ENCODE results near the gene BSN. TPM values are rescaled to one million over a fixed set of nuclear protein-coding genes. Genes with fewer than 3 reads are reported as not detected.

BSN gene
- total and polyA plus RNA-seq, 2 donors (not counting 1 experiment from before 2014, with no cell fraction given), result 0.03 to 0.20 TPM

- Histone ChIP-seq H3K4me2 (replicated peaks; ENCODE audit: low read depth, low read length, poor library complexity, severe bottlenecking) (no peak overlapping the region), H3K36me3 (replicated peaks in 1 of 2; ENCODE audit: control extremely low read depth in 1 of 2, control insufficient read depth in 1 of 2, extremely low read depth in 1 of 2, insufficient read depth in 2 of 2, low read length in 1 of 2) (no peaks in the 10 kb centered on the region), H3K4me3 (ENCODE audit: control extremely low read depth in 1 of 5, extremely low read depth in 1 of 5, insufficient read depth in 1 of 5, low read depth in 2 of 5, low read length in 4 of 5) (no peak overlapping the region), H2AFZ (ENCODE audit: insufficient read depth, low read depth, low read length, poor library complexity, severe bottlenecking) (no peak overlapping the region), H3K4me1 (ENCODE audit: control insufficient read depth in 2 of 2, insufficient read depth in 2 of 2, low read length in 2 of 2) (no peaks in the 10 kb centered on the region), H3K9me3 (ENCODE audit: control extremely low read depth in 1 of 3, control insufficient read depth in 2 of 3, insufficient read depth in 1 of 3, low read length in 2 of 3) (peaks cover 0 to 2% (median 0%) of the 10 kb centered on the region in 3 donors), H4K20me1 (ENCODE audit: control insufficient read depth, insufficient read depth, low read length, poor library complexity, severe bottlenecking) (no peaks in the 10 kb centered on the region), H3K27me3 (replicated peaks in 1 of 4; ENCODE audit: control extremely low read depth in 1 of 4, control insufficient read depth in 3 of 4, insufficient read depth in 4 of 4, low read length in 3 of 4) (peaks cover 0 to 21% (median 5%) of the 10 kb centered on the region in 4 experiments), H3K9ac (ENCODE audit: low read length) (no peak overlapping the region), H3K79me2 (ENCODE audit: control insufficient read depth, insufficient read depth, low read length) (no peaks in the 10 kb centered on the region), H3K27ac (ENCODE audit: low read length in 2 of 2) (no peak overlapping the region)
- TF ChIP-seq, protein P1, sequence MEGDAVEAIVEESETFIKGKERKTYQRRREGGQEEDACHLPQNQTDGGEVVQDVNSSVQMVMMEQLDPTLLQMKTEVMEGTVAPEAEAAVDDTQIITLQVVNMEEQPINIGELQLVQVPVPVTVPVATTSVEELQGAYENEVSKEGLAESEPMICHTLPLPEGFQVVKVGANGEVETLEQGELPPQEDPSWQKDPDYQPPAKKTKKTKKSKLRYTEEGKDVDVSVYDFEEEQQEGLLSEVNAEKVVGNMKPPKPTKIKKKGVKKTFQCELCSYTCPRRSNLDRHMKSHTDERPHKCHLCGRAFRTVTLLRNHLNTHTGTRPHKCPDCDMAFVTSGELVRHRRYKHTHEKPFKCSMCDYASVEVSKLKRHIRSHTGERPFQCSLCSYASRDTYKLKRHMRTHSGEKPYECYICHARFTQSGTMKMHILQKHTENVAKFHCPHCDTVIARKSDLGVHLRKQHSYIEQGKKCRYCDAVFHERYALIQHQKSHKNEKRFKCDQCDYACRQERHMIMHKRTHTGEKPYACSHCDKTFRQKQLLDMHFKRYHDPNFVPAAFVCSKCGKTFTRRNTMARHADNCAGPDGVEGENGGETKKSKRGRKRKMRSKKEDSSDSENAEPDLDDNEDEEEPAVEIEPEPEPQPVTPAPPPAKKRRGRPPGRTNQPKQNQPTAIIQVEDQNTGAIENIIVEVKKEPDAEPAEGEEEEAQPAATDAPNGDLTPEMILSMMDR (IDR thresholded peaks at IDR 0.05), result no peak
- no peak for TF ChIP-seq EZH2 (IDR thresholded peaks at IDR 0.05; ENCODE audit: borderline replicate concordance, insufficient read depth, low read depth, low read length, poor library complexity, severe bottlenecking)
- Mint-ChIP-seq H3K4me3 (no peak overlapping the region), H3K27me3 (peaks cover 30% of the 10 kb centered on the region), H3K4me1 (no peaks in the 10 kb centered on the region), H3K27ac (no peak overlapping the region), H3K9me3 (ENCODE audit: insufficient read depth) (no peaks in the 10 kb centered on the region)
- ATAC-seq (ENCODE audit: low read depth) (no peak), DNase-seq (no peak)
- intact Hi-C loops (cut with micrococcal nuclease), result no loop called here
- WGBS (ENCODE audit: insufficient coverage), result 95% methylated on average over 4 of the region's 4 CpGs
- CTCF ChIA-PET, result interaction anchor here (1.0 kb wide), 1 partner anchor 24 kb away, joined by 3 read pairs; no protein-coding TSS in a partner anchor
- POLR2A ChIA-PET, result no interaction called here
Observed at GRCh38 chr3:49563766-49564165, 9.5 kb downstream of the BSN start.

DNA sequence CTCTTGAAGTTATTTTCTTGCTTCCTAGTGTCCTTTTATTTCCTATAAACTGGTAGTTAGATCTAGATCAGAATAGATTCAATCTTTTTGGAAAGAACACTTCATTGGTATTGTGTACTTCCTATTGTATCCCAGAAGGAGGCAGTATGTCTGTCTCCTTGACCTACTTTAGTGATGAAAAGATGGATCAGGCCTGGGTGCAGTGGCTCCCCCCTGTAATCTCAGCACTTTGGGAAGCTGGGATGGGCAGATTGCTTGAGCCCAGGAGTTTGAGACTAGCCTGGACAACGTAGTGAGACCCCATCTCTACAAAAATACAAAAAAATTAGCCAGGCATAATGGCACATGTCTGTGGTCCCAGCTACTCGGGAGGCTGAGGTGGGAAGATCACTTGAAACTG is 12.0 kb downstream of the BSN start:
- no peak overlapping the region for H2AFZ ChIP-seq (ENCODE audit: insufficient read depth, low read depth, low read length, poor library complexity, severe bottlenecking)
- TF ChIP-seq, protein P1 (IDR thresholded peaks at IDR 0.05), result no peak
- no peak for TF ChIP-seq EZH2 (IDR thresholded peaks at IDR 0.05; ENCODE audit: borderline replicate concordance, insufficient read depth, low read depth, low read length, poor library complexity, severe bottlenecking)
- ChIA-PET CTCF (interaction anchor here (0.7 to 1.5 kb wide), 2 partner anchors 27 to 299 kb away, joined by 4 to 6 read pairs; no protein-coding TSS in a partner anchor), POLR2A (no interaction called here)
- H3K9ac ChIP-seq (ENCODE audit: low read length), result no peak overlapping the region
- H3K4me2 ChIP-seq (replicated peaks; ENCODE audit: low read depth, low read length, poor library complexity, severe bottlenecking), result no peak overlapping the region
- H3K4me1 Mint-ChIP-seq, result no peaks in the 10 kb centered on the region
- no peak overlapping the region for H3K27ac ChIP-seq (ENCODE audit: low read length in 2 of 2)
- DNase-seq (no peak), ATAC-seq (ENCODE audit: low read depth) (no peak)
- H3K4me3 ChIP-seq (ENCODE audit: control extremely low read depth in 1 of 5, extremely low read depth in 1 of 5, insufficient read depth in 1 of 5, low read depth in 2 of 5, low read length in 4 of 5), result no peak overlapping the region
- peaks cover 0 to 3% (median 0%) of the 10 kb centered on the region in 4 experiments for H3K27me3 ChIP-seq (replicated peaks in 1 of 4; ENCODE audit: control extremely low read depth in 1 of 4, control insufficient read depth in 3 of 4, insufficient read depth in 4 of 4, low read length in 3 of 4)
- H3K9me3 ChIP-seq (ENCODE audit: control extremely low read depth in 1 of 3, control insufficient read depth in 2 of 3, insufficient read depth in 1 of 3, low read length in 2 of 3), result peaks cover 0 to 2% (median 0%) of the 10 kb centered on the region in 3 donors
- H3K4me3 Mint-ChIP-seq, result no peak overlapping the region
- no peaks in the 10 kb centered on the region for H4K20me1 ChIP-seq (ENCODE audit: control insufficient read depth, insufficient read depth, low read length, poor library complexity, severe bottlenecking)
- H3K36me3 ChIP-seq (replicated peaks in 1 of 2; ENCODE audit: control extremely low read depth in 1 of 2, control insufficient read depth in 1 of 2, extremely low read depth in 1 of 2, insufficient read depth in 2 of 2, low read length in 1 of 2), result no peaks in the 10 kb centered on the region
- WGBS (ENCODE audit: insufficient coverage), result no CpG with 5 or more reads among the region's 2 CpGs
- H3K79me2 ChIP-seq (ENCODE audit: control insufficient read depth, insufficient read depth, low read length), result no peaks in the 10 kb centered on the region
- no peaks in the 10 kb centered on the region for H3K4me1 ChIP-seq (ENCODE audit: control insufficient read depth in 2 of 2, insufficient read depth in 2 of 2, low read length in 2 of 2)
- peaks cover 13% of the 10 kb centered on the region for H3K27me3 Mint-ChIP-seq
- no peaks in the 10 kb centered on the region for H3K9me3 Mint-ChIP-seq (ENCODE audit: insufficient read depth)
- intact Hi-C loops (cut with micrococcal nuclease), result no loop called here
- no peak overlapping the region for H3K27ac Mint-ChIP-seq
